HCT116 (cell line): ENCODE data around the gene DERA. TPM values are rescaled to one million over a fixed set of nuclear protein-coding genes. Genes with fewer than 3 reads are reported as not detected.

Experiments
- ATAC-seq: fragments of 200-7000 bp; cut with Tn5 transposase; 2 replicates; pipeline ENCODE4 v1.9.1; 2020; ENCODE audit warnings: mild to moderate bottlenecking, moderate library complexity
- BruUV-seq: library from RNA; stranded (reverse); fragments of 400-500 nt; replicated peaks from 2 replicates; lab custom pipeline; 2021; lab: Mats Ljungman, UMichigan
- CTCF ChIA-PET: fragments of 300-600 bp; sonication (Branson Sonifier 250); formaldehyde crosslinking; loops from one replicate; lab custom pipeline; 2021; ENCODE audit warnings: antibody characterized with exemption; lab: Charles Lee
- POLR2A ChIA-PET: fragments of 300-600, 350-600 bp; sonication (Branson Sonifier 250); formaldehyde crosslinking; loops from one replicate; lab custom pipeline; 2021; ENCODE audit warnings: antibody characterized with exemption; lab: Charles Lee
- RAD21 ChIA-PET, 2 experiments: fragments of 300-600 bp; sonication (Branson Sonifier 250); formaldehyde crosslinking; loops; one replicate each; lab custom pipeline; 2023; ENCODE audit warnings: low total read pairs in 2 of 2; ENCODE audit not compliant: uncharacterized antibody in 2 of 2, unreplicated experiment in 2 of 2, low non-redundant PET in 1 of 2; lab: Charles Lee
- DNase-seq: peaks from one replicate; pipeline ENCODE4 v3.0.0-alpha.2; 2010; ENCODE audit warnings: low read depth, low spot score
- H2AFZ ChIP-seq: fragments of 200-600 bp; shearing (Covaris generic), sonication (generic); 2 replicates; pipeline ENCODE4 v1.6.1; 2017; ENCODE audit warnings: low read depth, mixed run types, mixed read lengths, antibody characterized with exemption, low read length; ENCODE audit not compliant: poor library complexity, severe bottlenecking
- H3K27ac ChIP-seq: 2 replicates; pipeline ENCODE4 v1.5.1; 2012; ENCODE audit warnings: low read depth, low read length
- H3K27me3 ChIP-seq: fragments of 200-600 bp; sonication (generic); 2 replicates; pipeline ENCODE4 v1.6.1; 2016; ENCODE audit warnings: mixed run types, low read length, mixed read lengths; ENCODE audit not compliant: insufficient read depth
- H3K36me3 ChIP-seq, 2 experiments: fragments of 200-500 bp in 1 of 2; fragments of 200-600 bp in 1 of 2; sonication (Bioruptor generic) in 1 of 2; sonication (generic) in 1 of 2; 2 replicates each; pipeline versions ENCODE4 v1.5.1 to v1.6.1; 2014 to 2016; ENCODE audit warnings: low read length in 2 of 2, inconsistent platforms in 1 of 2, mixed read lengths in 1 of 2, mixed run types in 1 of 2; ENCODE audit not compliant: insufficient read depth in 2 of 2, control insufficient read depth in 1 of 2
- H3K4me1 ChIP-seq, 2 experiments: fragments of 200-600 bp in 1 of 2; sonication (generic) in 1 of 2; 2 replicates each; pipeline versions ENCODE4 v1.5.1 to v1.6.1; 2012 to 2017; ENCODE audit warnings: low read length in 2 of 2, inconsistent platforms in 1 of 2, mild to moderate bottlenecking in 1 of 2, mixed read lengths in 1 of 2, mixed run types in 1 of 2, moderate library complexity in 1 of 2; ENCODE audit not compliant: insufficient read depth in 2 of 2, control insufficient read depth in 1 of 2
- H3K4me2 ChIP-seq: fragments of 200-600 bp; sonication (generic); 2 replicates; pipeline ENCODE4 v1.6.1; 2017; ENCODE audit warnings: mixed run types, low read length, mixed read lengths
- H3K4me3 ChIP-seq, 2 experiments: fragments of 200-600 bp in 1 of 2; sonication (generic) in 1 of 2; replicated peaks in 1 of 2; 2 replicates each; pipeline ENCODE4 v1.5.1; 2011 to 2016; ENCODE audit warnings: low read length in 2 of 2, control low read depth in 1 of 2, low read depth in 1 of 2, mild to moderate bottlenecking in 1 of 2, mixed read lengths in 1 of 2, mixed run types in 1 of 2
- H3K79me2 ChIP-seq: fragments of 200-600 bp; sonication (generic); 2 replicates; pipeline ENCODE4 v1.6.1; 2017; ENCODE audit warnings: mild to moderate bottlenecking, mixed run types, low read length, moderate library complexity, mixed read lengths; ENCODE audit not compliant: insufficient read depth
- H3K9ac ChIP-seq: fragments of 200-600 bp; sonication (generic); 2 replicates; pipeline ENCODE4 v1.6.1; 2016; ENCODE audit warnings: low read length, mixed read lengths
- H3K9me2 ChIP-seq: fragments of 200-600 bp; sonication (generic), shearing (Covaris generic); 2 replicates; pipeline ENCODE4 v1.6.1; 2017; ENCODE audit warnings: mixed run types, mild to moderate bottlenecking, moderate library complexity; ENCODE audit not compliant: insufficient read depth
- H3K9me3 ChIP-seq, 2 experiments: fragments of 200-500 bp in 1 of 2; fragments of 200-600 bp in 1 of 2; sonication (Bioruptor generic) in 1 of 2; sonication (generic) in 1 of 2; 2 replicates each; pipeline ENCODE4 v1.6.1; 2014 to 2017; ENCODE audit warnings: low read length in 2 of 2, mixed read lengths in 2 of 2, inconsistent platforms in 1 of 2, low read depth in 1 of 2, mild to moderate bottlenecking in 1 of 2, mixed run types in 1 of 2, moderate library complexity in 1 of 2; ENCODE audit not compliant: control insufficient read depth in 1 of 2, insufficient read depth in 1 of 2
- H4K20me1 ChIP-seq: fragments of 200-600 bp; sonication (generic), shearing (Covaris generic); 2 replicates; pipeline ENCODE4 v1.6.1; 2017; ENCODE audit warnings: mixed run types, mild to moderate bottlenecking, moderate library complexity; ENCODE audit not compliant: insufficient read depth
- ATF3 ChIP-seq: IDR thresholded peaks from 2 replicates; pipeline ENCODE4 v1.6.1; 2012
- CEBPB ChIP-seq: IDR thresholded peaks from 2 replicates; pipeline ENCODE4 v1.6.1; 2012; ENCODE audit warnings: low read depth
- CTCF ChIP-seq, 3 experiments: fragments of 200-600 bp in 1 of 3; sonication (generic) in 1 of 3; IDR thresholded peaks in 2 of 3; conservative IDR thresholded peaks in 1 of 3; 2 replicates each; pipeline ENCODE4 v1.5.1; 2012 to 2017; ENCODE audit warnings: low read depth in 2 of 3, low read length in 2 of 3, antibody characterized with exemption in 1 of 3, borderline replicate concordance in 1 of 3, control low read depth in 1 of 3, mild to moderate bottlenecking in 1 of 3, mixed read lengths in 1 of 3, mixed run types in 1 of 3, moderate library complexity in 1 of 3; ENCODE audit not compliant: insufficient read depth in 1 of 3
- EGR1 ChIP-seq: IDR thresholded peaks from 2 replicates; pipeline ENCODE4 v1.6.1; 2012; ENCODE audit warnings: low read depth
- EZH2 ChIP-seq: fragments of 200-600 bp; sonication (generic); IDR thresholded peaks from 2 replicates; pipeline ENCODE4 v1.6.1; 2017; ENCODE audit warnings: antibody characterized with exemption, mixed run types
- MAX ChIP-seq: IDR thresholded peaks from 2 replicates; pipeline ENCODE4 v1.6.1; 2012
- POLR2A ChIP-seq: IDR thresholded peaks from 2 replicates; pipeline ENCODE4 v1.7.0; 2011; ENCODE audit warnings: borderline replicate concordance; ENCODE audit not compliant: insufficient read depth, insufficient read length; ENCODE audit errors: extremely low read depth
- POLR2AphosphoS5 ChIP-seq: IDR thresholded peaks from 2 replicates; pipeline ENCODE4 v1.6.1; 2011; ENCODE audit warnings: mild to moderate bottlenecking, low read depth, low read length, moderate library complexity
- RAD21 ChIP-seq: IDR thresholded peaks from 2 replicates; pipeline ENCODE4 v1.6.1; 2012; ENCODE audit warnings: low read depth, mild to moderate bottlenecking
- REST ChIP-seq: IDR thresholded peaks from 2 replicates; pipeline ENCODE4 v1.6.1; 2012; ENCODE audit warnings: low read depth
- SIN3A ChIP-seq: IDR thresholded peaks from 2 replicates; pipeline ENCODE4 v1.6.1; 2012; ENCODE audit warnings: low read depth
- SP1 ChIP-seq: IDR thresholded peaks from 2 replicates; pipeline ENCODE4 v1.6.1; 2012; ENCODE audit warnings: low read depth
- TCF7L2 ChIP-seq: IDR thresholded peaks from 2 replicates; pipeline ENCODE4 v1.7.0; 2011; ENCODE audit warnings: borderline replicate concordance, inconsistent platforms; ENCODE audit not compliant: insufficient read depth, insufficient read length; ENCODE audit errors: extremely low read depth
- ZBTB33 ChIP-seq: IDR thresholded peaks from 2 replicates; pipeline ENCODE4 v1.6.1; 2011; ENCODE audit warnings: mild to moderate bottlenecking, low read length, moderate library complexity; ENCODE audit not compliant: insufficient replicate concordance; ENCODE audit errors: extremely low read depth
- intact Hi-C: fragments of 100-400 bp; cut with micrococcal nuclease; formaldehyde crosslinking; loops from 2 replicates; pipeline ENCODE4 v1.10.0; 2022
- total RNA-seq: library from RNA; stranded (reverse); gene quantifications from one replicate; pipeline ENCODE4 v1.2.1, GENCODE V29; 2021; ENCODE audit not compliant: unreplicated experiment

Gene DERA
- total RNA-seq, 1 experiment from 2014 or later = 32.6 TPM

- TF ChIP-seq REST (no peak), CEBPB (no peak), POLR2AphosphoS5 (no peak), CTCF (IDR thresholded peaks at IDR 0.05 in 2 of 3, conservative IDR thresholded peaks at IDR 0.05 in 1 of 3; ENCODE audit: borderline replicate concordance in 1 of 3, insufficient read depth in 1 of 3, low read depth in 2 of 3, low read length in 2 of 3) (no peak), SIN3A (no peak), TCF7L2 (no peak), RAD21 (no peak), EZH2 (no peak)
Measured at GRCh38 chr12:16037533-16037932, 126.4 kb downstream of the DERA start (continued).

- Histone ChIP-seq H3K9ac (no peak overlapping the region), H4K20me1 (no peaks in the 10 kb centered on the region), H3K27ac (no peak overlapping the region), H3K9me3 (no peaks in the 10 kb centered on the region), H3K27me3 (no peaks in the 10 kb centered on the region), H3K9me2 (no peaks in the 10 kb centered on the region), H3K36me3 (no peaks in the 10 kb centered on the region), H3K79me2 (no peaks in the 10 kb centered on the region), H3K4me1 (no peaks in the 10 kb centered on the region), H3K4me2 (no peak overlapping the region), H2AFZ (no peak overlapping the region), H3K4me3 (no peak overlapping the region)
- no peak for ATAC-seq
- DNase-seq = no peak
- ChIA-PET POLR2A (no interaction called here), RAD21 (no interaction called here), CTCF (no interaction called here)
- BruUV-seq = no TSS peak
- intact Hi-C loops = no loop called here
- TF ChIP-seq CEBPB (no peak), POLR2AphosphoS5 (no peak), EGR1 (no peak), ATF3 (no peak), SIN3A (no peak), POLR2A (no peak), CTCF (IDR thresholded peaks at IDR 0.05 in 2 of 3, conservative IDR thresholded peaks at IDR 0.05 in 1 of 3; ENCODE audit: borderline replicate concordance in 1 of 3, insufficient read depth in 1 of 3, low read depth in 2 of 3, low read length in 2 of 3) (no peak), ZBTB33 (no peak), EZH2 (no peak), MAX (no peak), SP1 (no peak)
Measured at GRCh38 chr12:16043480-16043879, 132.3 kb downstream of the DERA start.
